ENCODE results near the gene B4GALNT4.
"Not testable (repeated sequence)": the region's sequence is repeated elsewhere in the genome, so short reads cannot be mapped to it uniquely, and the experiment has no call there.

The B4GALNT4 gene

DNA sequence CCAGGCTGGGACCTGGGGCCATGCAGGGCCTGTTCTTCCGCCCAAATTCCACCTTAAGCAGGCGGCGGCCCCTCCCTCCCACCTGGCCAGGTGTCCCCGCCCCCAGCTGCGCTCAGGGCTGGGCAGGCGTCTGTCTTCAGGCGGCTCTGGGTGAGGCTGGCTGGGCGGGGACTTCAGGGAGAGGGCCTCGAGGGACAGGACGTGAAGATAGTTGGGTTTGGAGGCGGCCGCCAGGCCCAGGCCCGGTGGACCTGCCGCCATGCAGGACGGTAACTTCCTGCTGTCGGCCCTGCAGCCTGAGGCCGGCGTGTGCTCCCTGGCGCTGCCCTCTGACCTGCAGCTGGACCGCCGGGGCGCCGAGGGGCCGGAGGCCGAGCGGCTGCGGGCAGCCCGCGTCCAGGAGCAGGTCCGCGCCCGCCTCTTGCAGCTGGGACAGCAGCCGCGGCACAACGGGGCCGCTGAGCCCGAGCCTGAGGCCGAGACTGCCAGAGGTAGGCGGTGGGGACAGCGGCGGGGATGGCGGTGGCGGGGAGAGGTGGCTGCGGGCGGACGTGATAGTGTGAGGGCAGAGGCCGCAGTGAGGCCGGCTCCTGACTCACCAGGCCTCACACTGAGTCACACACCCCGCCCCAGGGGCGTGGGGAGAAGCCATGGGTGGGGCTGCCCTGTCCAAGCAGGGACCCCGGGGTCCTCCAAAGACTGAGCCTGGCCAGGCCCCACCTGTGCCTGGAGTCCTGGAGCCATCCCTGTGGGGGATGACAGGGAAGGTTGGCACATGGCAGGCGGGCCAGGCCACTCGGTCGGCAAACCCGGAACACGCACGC is 24.9 kb downstream of the B4GALNT4 start, which contains the start of gene PKP3:
Gene PKP3, plus strand, starts transcription at position 176 of the 824 bp plus-strand sequence. Its CDS starts 84 bp downstream, at position 260.
- no peak for DNase-seq

DNA sequence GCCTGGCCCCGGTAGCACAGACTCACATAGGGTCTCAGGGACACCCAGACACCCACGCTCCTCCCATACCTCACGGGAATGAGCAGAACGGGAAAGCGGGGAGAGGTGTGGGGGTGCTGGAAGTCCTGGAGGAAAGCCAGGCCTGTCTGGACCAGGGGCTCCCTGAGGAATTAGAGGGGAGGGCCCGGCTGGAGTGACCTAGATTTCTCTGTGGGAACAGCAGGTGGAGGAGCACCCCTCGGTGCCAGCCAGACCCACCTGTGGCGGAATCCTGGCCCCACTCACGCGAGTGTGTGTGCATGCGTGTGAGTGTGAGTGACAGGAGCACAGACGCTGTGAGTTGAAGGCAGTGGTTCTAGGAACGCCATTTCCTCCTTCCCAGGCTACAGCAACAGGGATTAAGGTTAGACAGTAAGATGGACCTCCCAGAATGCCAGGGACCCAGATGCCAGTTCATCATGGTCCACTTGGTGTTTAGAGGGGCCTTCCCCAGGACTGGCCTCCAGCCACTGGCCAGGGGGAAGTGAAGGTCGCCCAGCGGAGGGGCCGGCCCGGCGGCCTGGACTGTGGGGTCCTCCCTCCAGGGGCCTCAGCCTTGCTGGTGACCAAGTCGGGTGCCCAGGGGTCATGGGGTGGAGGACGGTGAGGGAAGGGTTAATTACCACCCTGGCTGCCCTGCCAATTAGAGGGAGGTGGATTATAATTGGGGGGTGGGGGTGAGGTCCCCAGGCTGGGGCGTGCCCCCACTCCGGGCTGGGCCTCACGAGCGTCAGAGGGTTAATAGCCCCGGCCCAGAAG is 25.8 kb downstream of the B4GALNT4 start:
- no peak for DNase-seq

DNA sequence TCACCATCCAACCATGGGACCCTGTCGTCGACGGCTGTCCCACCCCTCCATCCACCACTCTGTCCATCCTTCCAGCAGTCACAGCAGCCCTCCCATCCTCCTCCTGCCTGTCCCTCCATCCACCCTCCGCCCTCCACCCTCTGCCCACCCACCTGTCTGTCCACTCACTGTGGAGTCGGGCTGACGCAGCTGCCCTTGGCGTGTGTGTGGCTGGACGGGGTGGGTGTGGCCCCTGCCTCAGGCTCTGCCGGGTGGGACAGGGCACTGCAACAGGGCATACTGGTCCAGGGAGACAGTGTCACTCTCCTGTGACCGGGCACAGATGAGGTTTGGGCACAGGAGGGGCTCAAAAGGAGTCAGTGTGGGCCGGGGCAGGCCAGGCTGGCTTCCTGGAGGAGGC is 26.6 kb downstream of the B4GALNT4 start:
- no peak for DNase-seq

DNA sequence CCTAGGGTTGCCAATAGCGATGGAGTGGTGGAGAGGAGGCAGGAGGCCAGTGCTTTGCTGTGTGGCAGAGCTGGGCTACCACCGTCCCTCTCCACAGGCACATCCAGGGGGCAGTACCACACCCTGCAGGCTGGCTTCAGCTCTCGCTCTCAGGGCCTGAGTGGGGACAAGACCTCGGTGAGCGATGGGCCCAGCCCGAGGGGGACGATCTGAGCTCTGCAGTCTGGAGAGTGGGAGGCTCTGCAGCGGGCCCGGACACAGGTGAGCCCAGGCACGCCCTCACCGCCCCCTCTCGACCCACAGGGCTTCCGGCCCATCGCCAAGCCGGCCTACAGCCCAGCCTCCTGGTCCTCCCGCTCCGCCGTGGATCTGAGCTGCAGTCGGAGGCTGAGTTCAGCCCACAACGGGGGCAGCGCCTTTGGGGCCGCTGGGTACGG is 27.2 kb downstream of the B4GALNT4 start:
- DNase-seq = no peak

DNA sequence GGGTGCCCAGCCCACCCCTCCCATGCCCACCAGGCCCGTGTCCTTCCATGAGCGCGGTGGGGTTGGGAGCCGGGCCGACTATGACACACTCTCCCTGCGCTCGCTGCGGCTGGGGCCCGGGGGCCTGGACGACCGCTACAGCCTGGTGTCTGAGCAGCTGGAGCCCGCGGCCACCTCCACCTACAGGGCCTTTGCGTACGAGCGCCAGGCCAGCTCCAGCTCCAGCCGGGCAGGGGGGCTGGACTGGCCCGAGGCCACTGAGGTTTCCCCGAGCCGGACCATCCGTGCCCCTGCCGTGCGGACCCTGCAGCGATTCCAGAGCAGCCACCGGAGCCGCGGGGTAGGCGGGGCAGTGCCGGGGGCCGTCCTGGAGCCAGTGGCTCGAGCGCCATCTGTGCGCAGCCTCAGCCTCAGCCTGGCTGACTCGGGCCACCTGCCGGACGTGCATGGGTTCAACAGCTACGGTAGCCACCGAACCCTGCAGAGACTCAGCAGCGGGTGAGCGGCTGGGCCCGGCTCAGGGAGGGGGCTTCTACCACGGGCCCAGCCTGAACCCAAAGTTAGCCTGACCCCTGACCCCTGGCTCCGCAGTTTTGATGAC is 27.7 kb downstream of the B4GALNT4 start:
- no peak for DNase-seq

DNA sequence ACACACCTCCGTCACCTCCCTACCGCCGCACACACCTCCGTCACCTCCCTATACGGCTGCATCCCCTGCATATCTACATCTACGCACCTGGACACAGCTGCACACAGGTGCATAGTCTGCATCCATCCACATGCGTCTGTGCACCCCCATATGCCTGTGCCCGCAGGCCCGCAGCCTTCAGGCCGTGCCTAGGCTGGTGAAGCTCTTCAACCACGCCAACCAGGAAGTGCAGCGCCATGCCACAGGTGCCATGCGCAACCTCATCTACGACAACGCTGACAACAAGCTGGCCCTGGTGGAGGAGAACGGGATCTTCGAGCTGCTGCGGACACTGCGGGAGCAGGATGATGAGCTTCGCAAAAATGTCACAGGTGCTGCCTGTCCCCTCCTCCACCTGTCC is 29.5 kb downstream of the B4GALNT4 start:
- DNase-seq = no peak

DNA sequence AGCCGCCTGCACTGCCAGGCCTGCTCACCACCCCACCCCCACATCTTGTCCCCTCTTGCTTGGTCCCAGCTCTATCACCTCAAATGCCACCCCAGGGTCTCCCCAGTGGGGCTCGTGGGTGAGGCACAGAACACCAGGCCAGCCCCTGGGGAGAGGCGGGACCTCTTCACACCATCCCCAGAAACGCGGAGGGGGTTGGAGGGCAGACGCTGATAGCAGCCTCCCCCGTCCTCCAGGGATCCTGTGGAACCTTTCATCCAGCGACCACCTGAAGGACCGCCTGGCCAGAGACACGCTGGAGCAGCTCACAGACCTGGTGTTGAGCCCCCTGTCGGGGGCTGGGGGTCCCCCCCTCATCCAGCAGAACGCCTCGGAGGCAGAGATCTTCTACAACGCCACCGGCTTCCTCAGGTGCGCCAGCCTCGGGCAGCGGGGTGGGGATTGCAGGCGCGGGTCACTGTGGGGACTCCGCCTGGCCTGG is 30.5 kb downstream of the B4GALNT4 start:
- DNase-seq = no peak

DNA sequence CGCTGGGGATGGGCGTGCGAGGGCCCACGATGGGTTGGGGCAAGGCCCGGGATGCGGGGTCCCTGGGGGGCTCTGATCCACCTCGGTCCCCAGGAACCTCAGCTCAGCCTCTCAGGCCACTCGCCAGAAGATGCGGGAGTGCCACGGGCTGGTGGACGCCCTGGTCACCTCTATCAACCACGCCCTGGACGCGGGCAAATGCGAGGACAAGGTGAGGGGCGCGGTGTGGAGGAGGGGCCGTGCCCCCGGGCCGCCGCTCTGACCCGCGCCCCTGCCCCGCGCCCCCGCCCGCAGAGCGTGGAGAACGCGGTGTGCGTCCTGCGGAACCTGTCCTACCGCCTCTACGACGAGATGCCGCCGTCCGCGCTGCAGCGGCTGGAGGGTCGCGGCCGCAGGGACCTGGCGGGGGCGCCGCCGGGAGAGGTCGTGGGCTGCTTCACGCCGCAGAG is 31.0 kb downstream of the B4GALNT4 start:
- no peak for DNase-seq

DNA sequence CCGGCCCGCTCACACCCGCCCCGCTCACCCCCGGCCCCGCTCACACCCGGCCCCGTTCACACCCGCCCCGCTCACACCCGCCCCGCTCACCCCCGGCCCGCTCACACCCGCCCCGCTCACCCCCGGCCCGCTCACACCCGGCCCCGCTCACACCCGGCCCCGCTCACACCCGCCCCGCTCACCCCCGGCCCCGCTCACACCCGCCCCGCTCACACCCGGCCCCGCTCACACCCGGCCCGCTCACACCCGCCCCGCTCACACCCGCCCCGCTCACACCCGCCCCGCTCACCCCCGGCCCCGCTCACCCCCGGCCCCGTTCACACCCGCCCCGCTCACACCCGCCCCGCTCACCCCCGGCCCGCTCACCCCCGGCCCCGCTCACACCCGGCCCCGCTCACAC is 31.9 kb downstream of the B4GALNT4 start:
- DNase-seq = not testable (repeated sequence)

DNA sequence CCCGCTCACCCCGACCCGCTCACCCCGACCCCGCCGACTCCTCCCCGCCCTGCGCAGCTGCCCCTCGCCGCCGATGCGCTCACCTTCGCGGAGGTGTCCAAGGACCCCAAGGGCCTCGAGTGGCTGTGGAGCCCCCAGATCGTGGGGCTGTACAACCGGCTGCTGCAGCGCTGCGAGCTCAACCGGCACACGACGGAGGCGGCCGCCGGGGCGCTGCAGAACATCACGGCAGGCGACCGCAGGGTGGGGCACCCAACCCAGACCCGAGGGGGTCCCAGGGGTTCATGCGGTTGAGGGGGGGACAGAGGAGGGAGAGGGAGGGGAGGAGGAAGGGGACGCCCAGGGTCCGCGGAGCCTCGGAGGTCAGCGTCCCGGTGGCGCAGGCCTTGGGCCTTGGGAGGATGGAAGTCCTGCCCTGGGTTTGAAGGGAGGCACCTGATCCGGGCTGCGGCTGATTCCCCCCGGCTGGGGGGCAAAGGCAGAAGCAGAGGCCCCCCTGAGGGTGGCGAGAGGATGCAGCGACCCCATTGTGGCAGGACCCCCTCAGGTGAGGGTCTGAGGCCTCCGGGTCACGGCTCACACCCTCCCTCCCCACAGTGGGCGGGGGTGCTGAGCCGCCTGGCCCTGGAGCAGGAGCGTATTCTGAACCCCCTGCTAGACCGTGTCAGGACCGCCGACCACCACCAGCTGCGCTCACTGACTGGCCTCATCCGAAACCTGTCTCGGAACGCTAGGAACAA is 33.9 kb downstream of the B4GALNT4 start:
- DNase-seq = no peak

DNA sequence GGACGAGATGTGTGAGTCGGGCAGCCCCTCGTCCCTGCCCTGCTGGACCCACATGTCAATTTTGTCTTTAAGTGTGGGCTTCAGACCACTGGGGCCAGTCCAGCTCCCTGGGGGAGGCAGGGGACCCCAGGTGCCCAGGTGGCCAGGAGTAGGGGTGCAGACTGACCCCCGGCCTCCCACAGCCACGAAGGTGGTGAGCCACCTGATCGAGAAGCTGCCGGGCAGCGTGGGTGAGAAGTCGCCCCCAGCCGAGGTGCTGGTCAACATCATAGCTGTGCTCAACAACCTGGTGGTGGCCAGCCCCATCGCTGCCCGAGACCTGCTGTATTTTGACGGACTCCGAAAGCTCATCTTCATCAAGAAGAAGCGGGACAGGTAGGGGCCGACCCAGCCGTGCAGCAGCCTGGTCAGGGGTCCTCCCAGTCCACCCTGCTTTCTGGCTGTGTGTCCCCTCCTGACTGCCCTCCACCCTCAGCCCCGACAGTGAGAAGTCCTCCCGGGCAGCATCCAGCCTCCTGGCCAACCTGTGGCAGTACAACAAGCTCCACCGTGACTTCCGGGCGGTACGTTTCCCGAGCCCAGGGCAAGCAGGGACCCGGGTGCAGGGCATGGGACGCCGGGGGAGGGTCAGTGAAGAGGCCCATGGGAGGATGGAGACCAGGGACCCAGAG is 34.6 kb downstream of the B4GALNT4 start:
- DNase-seq = no peak

DNA sequence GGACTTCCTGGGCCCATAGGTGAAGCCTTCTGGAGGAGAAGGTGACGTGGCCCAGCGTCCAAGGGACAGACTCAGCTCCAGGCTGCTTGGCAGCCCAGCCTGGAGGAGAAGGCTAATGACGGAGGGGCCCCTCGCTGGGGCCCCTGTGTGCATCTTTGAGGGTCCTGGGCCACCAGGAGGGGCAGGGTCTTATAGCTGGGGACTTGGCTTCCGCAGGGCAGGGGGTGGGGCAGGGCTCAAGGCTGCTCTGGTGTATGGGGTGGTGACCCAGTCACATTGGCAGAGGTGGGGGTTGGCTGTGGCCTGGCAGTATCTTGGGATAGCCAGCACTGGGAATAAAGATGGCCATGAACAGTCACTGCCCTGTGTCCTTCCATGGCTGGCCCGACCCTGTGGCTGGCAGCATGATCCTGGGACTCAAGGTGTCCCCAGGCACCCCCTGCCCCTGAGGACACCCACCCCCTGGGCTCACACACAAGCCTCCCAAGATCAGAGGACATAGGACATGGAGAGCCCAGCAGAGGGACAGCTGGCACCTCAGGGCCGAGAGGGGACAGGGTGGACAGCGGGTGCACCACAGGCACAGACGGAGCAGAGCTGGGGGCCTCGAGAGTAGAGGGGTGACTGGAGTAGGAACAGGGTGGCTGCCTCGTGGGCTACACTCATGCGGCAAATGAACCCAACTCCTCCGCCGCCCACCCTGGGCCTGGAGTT is 35.4 kb downstream of the B4GALNT4 start:
- DNase-seq = no peak

DNA sequence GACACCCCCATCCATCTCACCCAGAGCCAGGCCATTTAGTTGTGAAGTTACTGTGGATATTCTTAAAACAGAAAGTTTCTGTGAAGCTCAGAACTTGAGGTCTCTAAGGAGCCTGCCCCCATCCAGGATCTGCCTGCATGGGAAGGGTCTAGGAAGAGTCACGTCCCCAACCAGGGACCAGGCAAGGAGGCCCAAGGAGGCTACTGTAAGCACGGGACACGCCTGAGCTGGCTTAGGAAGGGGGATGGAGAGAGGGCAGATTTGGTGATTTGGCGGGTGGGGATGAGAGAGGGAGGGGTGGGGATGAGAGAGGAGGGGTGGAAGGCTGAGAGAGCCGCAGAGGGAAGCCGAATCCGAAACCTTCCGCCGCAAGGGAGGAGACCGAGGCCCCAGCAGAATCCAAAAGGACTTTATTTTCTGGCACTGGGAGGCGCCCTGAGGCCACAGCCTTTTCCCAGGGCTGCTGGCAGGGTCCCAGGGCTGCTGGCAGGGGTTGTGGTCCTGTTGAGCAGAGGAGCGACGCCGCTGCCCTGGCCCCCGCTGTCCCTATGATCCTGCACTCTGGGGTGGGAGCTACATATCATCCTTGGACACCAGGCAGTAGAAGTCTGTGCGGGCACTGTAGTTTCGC is 36.1 kb downstream of the B4GALNT4 start:
- no peak for DNase-seq

DNA sequence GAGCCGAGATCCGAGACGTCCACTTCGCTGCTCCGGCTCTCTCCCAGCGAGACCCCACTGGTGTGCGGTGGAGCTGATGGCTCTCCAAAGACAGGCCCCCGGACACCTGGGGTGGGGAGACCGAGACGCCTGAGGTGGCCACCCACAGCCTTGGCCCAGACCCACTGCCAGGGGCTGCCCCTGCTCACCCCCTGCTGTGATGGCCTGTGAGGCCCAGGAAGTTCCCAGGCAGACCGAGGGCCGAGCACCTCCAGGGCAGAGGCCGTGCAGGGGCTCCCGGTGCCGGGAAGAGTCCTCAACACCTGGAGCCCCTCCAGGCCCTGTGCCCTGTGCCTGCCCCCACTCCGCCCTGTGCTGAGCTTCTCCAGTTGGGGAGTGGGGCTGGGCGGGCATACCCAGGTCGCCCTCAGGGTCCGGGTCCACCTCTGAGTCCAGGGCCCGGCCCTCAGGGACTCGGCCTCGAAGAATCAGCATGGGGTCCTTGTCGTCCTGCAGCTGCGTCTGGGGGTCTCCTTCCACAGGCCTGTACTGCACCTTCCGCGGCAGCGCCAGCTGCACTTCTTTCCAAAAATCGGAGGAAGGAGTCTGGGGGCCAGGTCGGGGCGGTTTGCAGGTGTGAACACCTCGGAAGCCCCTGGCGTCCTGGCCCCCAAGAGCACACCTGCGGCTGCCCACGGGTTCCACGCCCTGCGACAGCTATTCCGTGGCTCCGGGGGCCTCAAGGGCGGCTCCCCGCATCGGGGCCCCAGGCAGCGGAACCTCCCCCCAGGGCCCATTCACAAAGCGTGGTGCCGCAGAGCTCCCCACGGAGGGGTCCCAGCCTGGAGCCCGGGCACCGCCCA is 36.9 kb downstream of the B4GALNT4 start:
- DNase-seq = no peak

DNA sequence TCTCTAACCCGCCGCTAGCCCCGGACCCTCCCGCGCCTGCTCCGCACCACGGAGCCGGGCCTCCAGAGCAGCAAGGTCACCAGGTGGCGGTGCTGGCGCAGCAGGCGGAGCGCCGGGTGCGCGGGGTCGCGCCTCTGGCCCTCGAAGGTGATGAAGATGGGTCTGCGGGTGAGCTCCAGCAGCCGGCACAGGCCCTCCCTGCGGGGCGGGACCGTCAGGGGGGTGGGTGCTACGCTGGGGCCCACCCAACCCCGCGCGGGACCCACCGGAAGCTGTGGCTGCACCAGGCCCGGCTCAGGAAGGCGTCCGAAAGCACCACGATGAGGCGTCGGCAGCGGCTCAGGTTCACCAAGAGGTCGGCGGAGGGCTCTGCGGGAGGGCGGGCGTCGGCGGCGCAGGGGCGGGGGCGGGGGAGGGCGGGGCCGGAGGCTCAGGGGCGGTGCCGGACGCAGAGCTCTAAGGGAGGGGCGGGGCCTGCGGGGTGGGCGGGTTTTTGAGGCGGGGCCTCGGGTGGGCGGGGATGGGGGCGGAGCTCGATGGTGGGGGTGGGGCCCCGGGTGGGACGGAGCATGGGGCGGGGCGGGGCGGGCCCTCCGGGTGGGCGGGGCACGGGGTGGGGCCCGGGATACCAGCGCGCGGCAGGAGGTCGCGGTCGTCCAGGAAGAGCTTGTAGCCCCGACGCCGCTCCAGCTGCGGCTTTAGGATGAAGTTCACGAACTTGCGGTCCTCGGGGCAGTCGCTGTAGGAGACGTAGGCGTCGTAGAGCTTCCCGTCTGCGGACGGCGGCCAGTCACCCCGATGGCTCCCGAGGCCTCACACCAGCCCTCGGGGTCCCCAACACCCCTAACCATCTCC is 37.7 kb downstream of the B4GALNT4 start:
- DNase-seq = peak; percentile 76

DNA sequence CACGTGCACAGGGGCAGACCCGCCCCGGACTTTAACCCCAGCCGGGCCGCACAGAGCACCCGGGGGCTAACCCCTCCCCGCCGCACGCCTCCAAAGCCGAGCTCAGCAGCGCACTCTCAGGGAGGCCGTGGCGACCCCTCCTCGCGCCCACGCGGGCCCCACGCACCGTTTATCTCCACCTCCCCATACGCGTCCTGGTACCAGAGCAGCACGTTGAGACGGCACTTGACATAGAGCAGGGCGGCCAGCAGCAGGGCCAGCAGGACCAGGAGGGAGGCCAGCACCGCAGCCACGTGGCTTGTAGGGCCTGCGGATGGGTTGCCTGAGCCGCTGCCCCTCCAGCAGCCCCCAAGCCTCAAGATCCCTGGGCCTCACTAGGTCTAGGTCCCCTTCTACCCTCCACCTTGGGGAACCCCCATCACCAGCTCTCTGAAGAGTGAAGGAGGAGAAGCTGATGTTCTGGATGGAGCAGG is 38.4 kb downstream of the B4GALNT4 start:
- DNase-seq = no peak

DNA sequence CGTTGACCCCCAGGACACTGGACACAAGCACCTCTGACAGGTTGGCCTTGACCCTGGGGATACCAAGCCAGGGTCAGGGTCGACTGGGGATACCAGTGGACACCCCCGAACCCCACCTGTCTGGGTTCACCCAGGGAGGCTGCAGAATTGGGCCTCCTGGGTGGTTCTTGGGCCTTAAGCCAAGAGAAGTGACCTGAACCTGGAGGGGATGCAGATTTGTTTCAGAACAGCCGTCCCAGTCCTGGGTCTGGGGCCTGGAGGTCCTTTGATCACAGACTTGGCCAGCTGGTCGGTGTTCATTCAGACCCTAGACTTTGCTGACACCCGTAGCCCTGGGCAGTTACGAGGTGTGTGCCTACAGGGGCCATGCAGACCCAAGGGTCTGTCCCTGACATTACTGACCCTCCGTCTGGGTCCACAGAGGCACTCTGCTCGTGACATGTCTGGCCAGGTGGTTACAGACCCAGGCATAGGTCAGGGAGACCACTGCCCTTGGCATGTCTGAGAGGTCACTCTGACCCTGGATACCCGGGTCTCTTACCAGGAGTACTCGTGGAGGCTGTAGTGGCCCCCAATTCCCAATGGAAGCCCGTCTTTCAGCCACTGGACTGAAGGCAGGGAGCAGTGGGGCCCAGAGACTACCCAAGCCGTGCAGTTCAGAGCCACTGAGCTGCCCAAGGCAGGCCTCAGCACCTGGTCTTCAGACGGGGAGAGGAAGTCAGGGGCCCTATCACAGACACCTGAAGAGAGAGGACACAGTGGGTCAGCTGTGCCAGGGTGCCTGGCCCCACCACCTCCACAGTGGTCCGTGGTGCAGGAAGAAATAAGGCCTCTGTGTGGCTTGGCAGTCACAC is 39.1 kb downstream of the B4GALNT4 start:
- DNase-seq = no peak

All from activated T-cell treated with anti-CD3 and anti-CD28 coated beads for 4 hours (primary cell).